Liver (tissue), 9 donors: ENCODE measurements around the gene PARL. TPM values are rescaled to one million over a fixed set of nuclear protein-coding genes. Genes with fewer than 3 reads are reported as not detected.

ENCODE experiments used
- DNase-seq: peaks from one replicate; pipeline ENCODE4 v3.0.0-alpha.2; 2017; ENCODE audit warnings: low spot score
- H3K27ac ChIP-seq, 2 donors: one replicate each; pipeline ENCODE4 v1.7.0; 2013; ENCODE audit warnings: inconsistent platforms in 2 of 2, low read length in 2 of 2, control low read depth in 1 of 2, low read depth in 1 of 2, mild to moderate bottlenecking in 1 of 2
- H3K27me3 ChIP-seq, 4 donors: one replicate each; pipeline versions ENCODE4 v1.6.1 to v1.7.0; 2013; ENCODE audit warnings: low read length in 3 of 4, inconsistent platforms in 1 of 4, mild to moderate bottlenecking in 1 of 4, moderate library complexity in 1 of 4; ENCODE audit not compliant: control insufficient read depth in 4 of 4, insufficient read depth in 4 of 4
- H3K36me3 ChIP-seq, 4 donors: one replicate each; pipeline versions ENCODE4 v1.6.1 to v1.7.0; 2013; ENCODE audit warnings: low read length in 3 of 4, mild to moderate bottlenecking in 3 of 4, low read depth in 1 of 4, moderate library complexity in 1 of 4; ENCODE audit not compliant: control insufficient read depth in 4 of 4, insufficient read depth in 3 of 4
- H3K4me1 ChIP-seq, 4 donors: one replicate each; pipeline versions ENCODE4 v1.6.1 to v1.7.0; 2013; ENCODE audit warnings: low read length in 3 of 4, mild to moderate bottlenecking in 3 of 4, moderate library complexity in 1 of 4; ENCODE audit not compliant: control insufficient read depth in 4 of 4, insufficient read depth in 4 of 4
- H3K4me3 ChIP-seq, 3 donors: one replicate each; pipeline versions ENCODE4 v1.6.1 to v1.7.0; 2013; ENCODE audit warnings: low read length in 3 of 3, control low read depth in 1 of 3, low read depth in 1 of 3, mild to moderate bottlenecking in 1 of 3
- H3K9ac ChIP-seq, 2 donors: one replicate each; pipeline ENCODE4 v1.7.0; 2013; ENCODE audit warnings: low read length in 2 of 2, mild to moderate bottlenecking in 2 of 2, moderate library complexity in 2 of 2, control low read depth in 1 of 2, low read depth in 1 of 2
- H3K9me3 ChIP-seq, 4 donors: one replicate each; pipeline versions ENCODE4 v1.6.1 to v1.7.0; 2013; ENCODE audit warnings: low read length in 3 of 4; ENCODE audit not compliant: control insufficient read depth in 4 of 4
- EGR1 ChIP-seq, 2 donors: IDR thresholded peaks; 2 replicates each; pipeline ENCODE4 v1.6.1; 2016 to 2018; ENCODE audit warnings: antibody characterized with exemption in 2 of 2, low read depth in 2 of 2
- FOXA1 ChIP-seq: IDR thresholded peaks from 2 replicates; pipeline ENCODE4 v1.6.1; 2016; ENCODE audit warnings: antibody characterized with exemption
- FOXA2 ChIP-seq: IDR thresholded peaks from 2 replicates; pipeline ENCODE4 v1.6.1; 2016; ENCODE audit warnings: antibody characterized with exemption
- GABPA ChIP-seq, 2 donors: IDR thresholded peaks in 1 of 2; conservative IDR thresholded peaks in 1 of 2; 2 replicates each; pipeline ENCODE4 v1.6.1; 2016; ENCODE audit warnings: antibody characterized with exemption in 2 of 2, mild to moderate bottlenecking in 1 of 2, moderate library complexity in 1 of 2
- HNF4A ChIP-seq, 2 donors: conservative IDR thresholded peaks; 2 replicates each; pipeline ENCODE4 v1.6.1; 2016; ENCODE audit warnings: antibody characterized with exemption in 2 of 2, mild to moderate bottlenecking in 2 of 2
- HNF4G ChIP-seq: IDR thresholded peaks from 2 replicates; pipeline ENCODE4 v1.6.1; 2016; ENCODE audit warnings: antibody characterized with exemption
- JUND ChIP-seq, 2 donors: IDR thresholded peaks; 2 replicates each; pipeline ENCODE4 v1.6.1; 2016; ENCODE audit warnings: antibody characterized with exemption in 2 of 2
- NR2F2 ChIP-seq: IDR thresholded peaks from 2 replicates; pipeline ENCODE4 v1.6.1; 2016; ENCODE audit warnings: antibody characterized with exemption
- RAD21 ChIP-seq, 2 donors: IDR thresholded peaks; 2 replicates each; pipeline ENCODE4 v1.6.1; 2016; ENCODE audit warnings: antibody characterized with exemption in 2 of 2, mild to moderate bottlenecking in 2 of 2
- RXRA ChIP-seq, 2 donors: IDR thresholded peaks; 2 replicates each; pipeline ENCODE4 v1.6.1; 2017 to 2018; ENCODE audit warnings: antibody characterized with exemption in 2 of 2, mild to moderate bottlenecking in 1 of 2
- SP1 ChIP-seq: IDR thresholded peaks from 2 replicates; pipeline ENCODE4 v1.6.1; 2018; ENCODE audit warnings: antibody characterized with exemption, mild to moderate bottlenecking
- TAF1 ChIP-seq: conservative IDR thresholded peaks from 2 replicates; pipeline ENCODE4 v1.6.1; 2016; ENCODE audit warnings: antibody characterized with exemption, mild to moderate bottlenecking
- YY1 ChIP-seq: IDR thresholded peaks from 2 replicates; pipeline ENCODE4 v1.6.1; 2016; ENCODE audit warnings: antibody characterized with exemption, mild to moderate bottlenecking
- WGBS: extraction: QIAGEN DNeasy Blood & Tissue Kit; methylation state at CpG from one replicate; pipeline ENCODE4 v1.1.7; 2013; 5-methylcytosine and 5-hydroxymethylcytosine counted together
- polyA plus RNA-seq, 2 donors: library from polyadenylated mRNA; stranded (reverse) in 1 of 2; unstranded in 1 of 2; fragments of 200-250 nt in 1 of 2; fragments of >200 nt in 1 of 2; fragmentation: Nextera tagmentation in 1 of 2; extraction: Ambion mirVana in 1 of 2; gene quantifications; one replicate each; pipeline versions ENCODE4 v1.2.1 to v1.2.3, GENCODE V29; 2013 to 2015
- total RNA-seq, 2 donors: library from RNA; depleted of rRNA; stranded (reverse); fragments of >200 nt; gene quantifications; one replicate each; pipeline ENCODE4 v1.2.3, GENCODE V29; 2014
- TF ChIP-seq, protein P1 (sequence below): IDR thresholded peaks from 2 replicates; pipeline ENCODE4 v1.6.1; 2016; ENCODE audit warnings: antibody characterized with exemption, mild to moderate bottlenecking
- TF ChIP-seq, protein P2 (sequence below): IDR thresholded peaks from 2 replicates; pipeline ENCODE4 v1.6.1; 2016; ENCODE audit warnings: antibody characterized with exemption
- TF ChIP-seq, protein P3 (sequence below): IDR thresholded peaks from 2 replicates; pipeline ENCODE4 v1.6.1; 2016; ENCODE audit warnings: antibody characterized with exemption
- TF ChIP-seq, protein P4 (sequence below): IDR thresholded peaks from 2 replicates; pipeline ENCODE4 v1.6.1; 2016; ENCODE audit warnings: antibody characterized with exemption
- TF ChIP-seq, protein P5 (sequence below): fragments of 150-350 bp; IDR thresholded peaks from 2 replicates; pipeline ENCODE4 v1.5.1; 2017; ENCODE audit warnings: improper control_type of control experiment, low read depth, low read length; ENCODE audit not compliant: missing input control
- donor health status: healthy.
- donor health status: healthy.
- donor health status: healthy.
- donor health status: healthy.
- donor health status: healthy.

Gene PARL
- total and polyA plus RNA-seq, 4 donors = 16.1 to 32.7 (median 22.1) TPM

DNA sequence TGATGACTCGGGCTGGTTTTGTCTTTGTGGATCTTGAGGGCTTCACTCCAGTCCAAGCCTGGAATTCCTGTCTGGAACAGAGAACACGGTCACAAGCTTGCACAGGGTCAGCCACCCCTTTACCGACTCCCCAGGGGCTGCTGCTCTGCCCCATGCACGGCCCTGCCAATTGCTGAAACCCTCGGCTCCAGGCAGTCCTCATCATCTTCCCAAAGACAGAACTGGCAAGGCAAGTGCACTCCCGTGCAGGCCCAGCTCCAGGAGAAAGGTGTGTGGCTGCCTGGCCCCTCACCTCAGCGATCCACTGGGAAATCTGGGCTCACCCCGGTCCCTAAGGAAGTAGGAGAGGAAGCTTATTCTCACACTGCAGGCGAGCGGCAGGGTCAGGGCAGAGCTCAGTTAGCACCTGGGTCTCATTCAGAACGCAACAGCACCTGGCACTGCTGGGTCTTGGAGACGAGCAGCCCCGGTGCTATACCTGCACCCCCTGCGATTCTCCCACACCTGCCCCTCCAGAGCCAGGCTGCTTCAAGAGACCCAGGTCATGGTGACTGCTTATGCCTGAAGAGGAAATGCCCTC, 66.5 kb downstream of the PARL start:
- TF ChIP-seq GABPA (IDR thresholded peaks at IDR 0.05 in 1 of 2, conservative IDR thresholded peaks at IDR 0.05 in 1 of 2) (no peak), JUND (IDR thresholded peaks at IDR 0.05) (no peak), RXRA (IDR thresholded peaks at IDR 0.05) (no peak), EGR1 (IDR thresholded peaks at IDR 0.05; ENCODE audit: low read depth in 2 of 2) (no peak), RAD21 (IDR thresholded peaks at IDR 0.05) (no peak), FOXA1 (no peak), NR2F2 (no peak), TAF1 (no peak), HNF4G (no peak), YY1 (no peak), SP1 (no peak), HNF4A (conservative IDR thresholded peaks at IDR 0.05) (no peak), FOXA2 (no peak)
- TF ChIP-seq, protein P1, sequence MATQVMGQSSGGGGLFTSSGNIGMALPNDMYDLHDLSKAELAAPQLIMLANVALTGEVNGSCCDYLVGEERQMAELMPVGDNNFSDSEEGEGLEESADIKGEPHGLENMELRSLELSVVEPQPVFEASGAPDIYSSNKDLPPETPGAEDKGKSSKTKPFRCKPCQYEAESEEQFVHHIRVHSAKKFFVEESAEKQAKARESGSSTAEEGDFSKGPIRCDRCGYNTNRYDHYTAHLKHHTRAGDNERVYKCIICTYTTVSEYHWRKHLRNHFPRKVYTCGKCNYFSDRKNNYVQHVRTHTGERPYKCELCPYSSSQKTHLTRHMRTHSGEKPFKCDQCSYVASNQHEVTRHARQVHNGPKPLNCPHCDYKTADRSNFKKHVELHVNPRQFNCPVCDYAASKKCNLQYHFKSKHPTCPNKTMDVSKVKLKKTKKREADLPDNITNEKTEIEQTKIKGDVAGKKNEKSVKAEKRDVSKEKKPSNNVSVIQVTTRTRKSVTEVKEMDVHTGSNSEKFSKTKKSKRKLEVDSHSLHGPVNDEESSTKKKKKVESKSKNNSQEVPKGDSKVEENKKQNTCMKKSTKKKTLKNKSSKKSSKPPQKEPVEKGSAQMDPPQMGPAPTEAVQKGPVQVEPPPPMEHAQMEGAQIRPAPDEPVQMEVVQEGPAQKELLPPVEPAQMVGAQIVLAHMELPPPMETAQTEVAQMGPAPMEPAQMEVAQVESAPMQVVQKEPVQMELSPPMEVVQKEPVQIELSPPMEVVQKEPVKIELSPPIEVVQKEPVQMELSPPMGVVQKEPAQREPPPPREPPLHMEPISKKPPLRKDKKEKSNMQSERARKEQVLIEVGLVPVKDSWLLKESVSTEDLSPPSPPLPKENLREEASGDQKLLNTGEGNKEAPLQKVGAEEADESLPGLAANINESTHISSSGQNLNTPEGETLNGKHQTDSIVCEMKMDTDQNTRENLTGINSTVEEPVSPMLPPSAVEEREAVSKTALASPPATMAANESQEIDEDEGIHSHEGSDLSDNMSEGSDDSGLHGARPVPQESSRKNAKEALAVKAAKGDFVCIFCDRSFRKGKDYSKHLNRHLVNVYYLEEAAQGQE = no peak
- TF ChIP-seq, protein P2, sequence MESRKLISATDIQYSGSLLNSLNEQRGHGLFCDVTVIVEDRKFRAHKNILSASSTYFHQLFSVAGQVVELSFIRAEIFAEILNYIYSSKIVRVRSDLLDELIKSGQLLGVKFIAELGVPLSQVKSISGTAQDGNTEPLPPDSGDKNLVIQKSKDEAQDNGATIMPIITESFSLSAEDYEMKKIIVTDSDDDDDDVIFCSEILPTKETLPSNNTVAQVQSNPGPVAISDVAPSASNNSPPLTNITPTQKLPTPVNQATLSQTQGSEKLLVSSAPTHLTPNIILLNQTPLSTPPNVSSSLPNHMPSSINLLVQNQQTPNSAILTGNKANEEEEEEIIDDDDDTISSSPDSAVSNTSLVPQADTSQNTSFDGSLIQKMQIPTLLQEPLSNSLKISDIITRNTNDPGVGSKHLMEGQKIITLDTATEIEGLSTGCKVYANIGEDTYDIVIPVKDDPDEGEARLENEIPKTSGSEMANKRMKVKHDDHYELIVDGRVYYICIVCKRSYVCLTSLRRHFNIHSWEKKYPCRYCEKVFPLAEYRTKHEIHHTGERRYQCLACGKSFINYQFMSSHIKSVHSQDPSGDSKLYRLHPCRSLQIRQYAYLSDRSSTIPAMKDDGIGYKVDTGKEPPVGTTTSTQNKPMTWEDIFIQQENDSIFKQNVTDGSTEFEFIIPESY = no peak
- TF ChIP-seq, protein P3, sequence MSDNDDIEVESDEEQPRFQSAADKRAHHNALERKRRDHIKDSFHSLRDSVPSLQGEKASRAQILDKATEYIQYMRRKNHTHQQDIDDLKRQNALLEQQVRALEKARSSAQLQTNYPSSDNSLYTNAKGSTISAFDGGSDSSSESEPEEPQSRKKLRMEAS = no peak
- TF ChIP-seq, protein P4, sequence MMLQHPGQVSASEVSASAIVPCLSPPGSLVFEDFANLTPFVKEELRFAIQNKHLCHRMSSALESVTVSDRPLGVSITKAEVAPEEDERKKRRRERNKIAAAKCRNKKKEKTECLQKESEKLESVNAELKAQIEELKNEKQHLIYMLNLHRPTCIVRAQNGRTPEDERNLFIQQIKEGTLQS = no peak
- TF ChIP-seq, protein P5, sequence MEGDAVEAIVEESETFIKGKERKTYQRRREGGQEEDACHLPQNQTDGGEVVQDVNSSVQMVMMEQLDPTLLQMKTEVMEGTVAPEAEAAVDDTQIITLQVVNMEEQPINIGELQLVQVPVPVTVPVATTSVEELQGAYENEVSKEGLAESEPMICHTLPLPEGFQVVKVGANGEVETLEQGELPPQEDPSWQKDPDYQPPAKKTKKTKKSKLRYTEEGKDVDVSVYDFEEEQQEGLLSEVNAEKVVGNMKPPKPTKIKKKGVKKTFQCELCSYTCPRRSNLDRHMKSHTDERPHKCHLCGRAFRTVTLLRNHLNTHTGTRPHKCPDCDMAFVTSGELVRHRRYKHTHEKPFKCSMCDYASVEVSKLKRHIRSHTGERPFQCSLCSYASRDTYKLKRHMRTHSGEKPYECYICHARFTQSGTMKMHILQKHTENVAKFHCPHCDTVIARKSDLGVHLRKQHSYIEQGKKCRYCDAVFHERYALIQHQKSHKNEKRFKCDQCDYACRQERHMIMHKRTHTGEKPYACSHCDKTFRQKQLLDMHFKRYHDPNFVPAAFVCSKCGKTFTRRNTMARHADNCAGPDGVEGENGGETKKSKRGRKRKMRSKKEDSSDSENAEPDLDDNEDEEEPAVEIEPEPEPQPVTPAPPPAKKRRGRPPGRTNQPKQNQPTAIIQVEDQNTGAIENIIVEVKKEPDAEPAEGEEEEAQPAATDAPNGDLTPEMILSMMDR = no peak
- peaks cover 0 to 6% (median 0%) of the 10 kb centered on the region in 4 donors for H3K36me3 ChIP-seq
- WGBS = 92% methylated on average over 14 of the region's 14 CpGs
- no peak overlapping the region for H3K4me3 ChIP-seq
- DNase-seq = no peak
- no peaks in the 10 kb centered on the region for H3K4me1 ChIP-seq
- H3K27ac ChIP-seq = no peak overlapping the region
- no peak overlapping the region for H3K9ac ChIP-seq
- no peaks in the 10 kb centered on the region for H3K9me3 ChIP-seq
- no peaks in the 10 kb centered on the region for H3K27me3 ChIP-seq
